Keratinocyte (primary cell): ENCODE results near the gene SMIM45.
A peak's percentile ranks its signal among the peaks of the same experiment; 100 is the strongest.

ENCODE experiments used
- DNase-seq: peaks from one replicate; pipeline ENCODE4 v3.0.0-alpha.2; 2011; ENCODE audit warnings: low read depth, missing footprints, low spot score
- FAIRE-seq: peaks from 2 replicates; lab custom pipeline; 2011; peaks lifted over from hg19 to GRCh38; lab: Jason Lieb, UNC
- H2AFZ ChIP-seq: 2 replicates; pipeline ENCODE4 v1.6.0; 2012; ENCODE audit warnings: low read length, control low read depth, inconsistent platforms; ENCODE audit not compliant: control insufficient read depth
- H3K27ac ChIP-seq: 2 replicates; pipeline ENCODE4 v1.5.1; 2011; ENCODE audit warnings: low read length; ENCODE audit not compliant: control insufficient read depth, insufficient read depth
- H3K27me3 ChIP-seq: 3 replicates; pipeline ENCODE4 v1.6.0; 2011; ENCODE audit warnings: low read length; ENCODE audit not compliant: control insufficient read depth, insufficient read depth; ENCODE audit errors: extremely low read depth
- H3K36me3 ChIP-seq, 2 experiments: 2 replicates in 1 of 2; 3 replicates in 1 of 2; pipeline ENCODE4 v1.5.1; 2011; ENCODE audit warnings: low read length in 2 of 2, mild to moderate bottlenecking in 1 of 2; ENCODE audit not compliant: control insufficient read depth in 2 of 2, insufficient read depth in 2 of 2; ENCODE audit errors: extremely low read depth in 1 of 2
- H3K4me1 ChIP-seq: 3 replicates; pipeline ENCODE4 v1.5.1; 2011; ENCODE audit warnings: low read length; ENCODE audit not compliant: control insufficient read depth, insufficient read depth; ENCODE audit errors: extremely low read depth
- H3K4me2 ChIP-seq: 3 replicates; pipeline ENCODE4 v1.6.0; 2011; ENCODE audit warnings: low read depth, low read length; ENCODE audit not compliant: control insufficient read depth, insufficient read depth; ENCODE audit errors: extremely low read depth
- H3K4me3 ChIP-seq, 3 experiments: fragments of 200-600 bp in 1 of 3; sonication (generic) in 1 of 3; 2 replicates in 2 of 3; 3 replicates in 1 of 3; pipeline ENCODE4 v1.5.1; 2011 to 2016; ENCODE audit warnings: low read length in 3 of 3, mild to moderate bottlenecking in 3 of 3, control low read depth in 2 of 3, inconsistent platforms in 1 of 3, low read depth in 1 of 3, mixed read lengths in 1 of 3, mixed run types in 1 of 3, moderate library complexity in 1 of 3; ENCODE audit not compliant: control insufficient read depth in 2 of 3, insufficient read depth in 2 of 3; ENCODE audit errors: extremely low read depth in 1 of 3
- H3K79me2 ChIP-seq: 2 replicates; pipeline ENCODE4 v1.6.0; 2012; ENCODE audit warnings: low read length; ENCODE audit not compliant: control insufficient read depth, insufficient read depth
- H3K9ac ChIP-seq: 3 replicates; pipeline ENCODE4 v1.6.0; 2011; ENCODE audit warnings: low read length; ENCODE audit not compliant: control insufficient read depth, insufficient read depth; ENCODE audit errors: extremely low read depth
- H3K9me1 ChIP-seq: 3 replicates; pipeline ENCODE4 v1.6.0; 2011; ENCODE audit warnings: low read length; ENCODE audit not compliant: control insufficient read depth, insufficient read depth; ENCODE audit errors: extremely low read depth
- H3K9me3 ChIP-seq: 2 replicates; pipeline ENCODE4 v1.5.1; 2012; ENCODE audit warnings: low read depth, low read length; ENCODE audit not compliant: control insufficient read depth
- H4K20me1 ChIP-seq: 3 replicates; pipeline ENCODE4 v1.6.0; 2011; ENCODE audit warnings: low read length; ENCODE audit not compliant: control insufficient read depth, insufficient read depth; ENCODE audit errors: extremely low read depth
- EZH2 ChIP-seq: IDR thresholded peaks from one replicate; pipeline ENCODE4 v1.6.1; 2012; ENCODE audit warnings: inconsistent platforms, mild to moderate bottlenecking, low read length, moderate library complexity
- dilution Hi-C: fragments of 300-500 bp; cut with MboI; formaldehyde crosslinking; loops from one replicate; pipeline ENCODE4 v1.7.0; 2020; ENCODE audit warnings: low sequenced_read_pairs; ENCODE audit not compliant: extremely low pct_ligation_motif_present
- TF ChIP-seq, protein P1 (sequence below), 3 experiments: IDR thresholded peaks in 1 of 3; conservative IDR thresholded peaks in 1 of 3; optimal IDR thresholded peaks in 1 of 3; 2 replicates in 2 of 3; 3 replicates in 1 of 3; pipeline versions ENCODE3 to v1.5.1; 2011; ENCODE audit warnings: low read length in 3 of 3, mild to moderate bottlenecking in 3 of 3, moderate library complexity in 2 of 3, control low read depth in 1 of 3, inconsistent platforms in 1 of 3; ENCODE audit not compliant: insufficient read depth in 2 of 3; ENCODE audit errors: extremely low read depth in 1 of 3

The SMIM45 gene

DNA sequence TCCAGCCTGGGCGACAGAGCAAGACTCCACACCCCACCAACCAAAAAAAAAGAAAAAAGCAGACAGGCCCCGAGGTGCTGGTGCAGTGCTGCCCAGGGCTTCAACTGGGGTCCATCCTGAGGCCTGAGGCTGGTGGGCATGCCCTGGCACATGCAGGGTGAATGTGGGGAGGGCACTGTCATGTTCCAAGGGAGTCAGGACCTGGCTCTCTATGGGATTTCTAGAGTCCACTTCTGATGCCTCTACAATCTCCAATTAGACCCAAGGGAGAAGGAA, 15.1 kb upstream of the SMIM45 start:
- Histone ChIP-seq H3K4me3 (no peak overlapping the region), H3K4me1 (peaks cover 11% of the 10 kb centered on the region), H3K4me2 (no peak overlapping the region), H3K79me2 (no peaks in the 10 kb centered on the region), H3K36me3 (peaks cover 0 to 9% of the 10 kb centered on the region in 2 experiments), H3K9ac (no peak overlapping the region), H4K20me1 (no peaks in the 10 kb centered on the region), H3K9me3 (no peaks in the 10 kb centered on the region), H3K27ac (no peak overlapping the region), H2AFZ (no peak overlapping the region), H3K9me1 (no peaks in the 10 kb centered on the region), H3K27me3 (no peaks in the 10 kb centered on the region)
- DNase-seq (no peak), FAIRE-seq (no peak)
- dilution Hi-C loops = no loop called here
- no peak for TF ChIP-seq EZH2
- TF ChIP-seq, protein P1, sequence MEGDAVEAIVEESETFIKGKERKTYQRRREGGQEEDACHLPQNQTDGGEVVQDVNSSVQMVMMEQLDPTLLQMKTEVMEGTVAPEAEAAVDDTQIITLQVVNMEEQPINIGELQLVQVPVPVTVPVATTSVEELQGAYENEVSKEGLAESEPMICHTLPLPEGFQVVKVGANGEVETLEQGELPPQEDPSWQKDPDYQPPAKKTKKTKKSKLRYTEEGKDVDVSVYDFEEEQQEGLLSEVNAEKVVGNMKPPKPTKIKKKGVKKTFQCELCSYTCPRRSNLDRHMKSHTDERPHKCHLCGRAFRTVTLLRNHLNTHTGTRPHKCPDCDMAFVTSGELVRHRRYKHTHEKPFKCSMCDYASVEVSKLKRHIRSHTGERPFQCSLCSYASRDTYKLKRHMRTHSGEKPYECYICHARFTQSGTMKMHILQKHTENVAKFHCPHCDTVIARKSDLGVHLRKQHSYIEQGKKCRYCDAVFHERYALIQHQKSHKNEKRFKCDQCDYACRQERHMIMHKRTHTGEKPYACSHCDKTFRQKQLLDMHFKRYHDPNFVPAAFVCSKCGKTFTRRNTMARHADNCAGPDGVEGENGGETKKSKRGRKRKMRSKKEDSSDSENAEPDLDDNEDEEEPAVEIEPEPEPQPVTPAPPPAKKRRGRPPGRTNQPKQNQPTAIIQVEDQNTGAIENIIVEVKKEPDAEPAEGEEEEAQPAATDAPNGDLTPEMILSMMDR (optimal IDR thresholded peaks at IDR 0.05 in 1 of 3, IDR thresholded peaks at IDR 0.05 in 1 of 3, conservative IDR thresholded peaks at IDR 0.05 in 1 of 3; ENCODE audit: extremely low read depth in 1 of 3, insufficient read depth in 2 of 3, low read length in 3 of 3) = no peak

DNA sequence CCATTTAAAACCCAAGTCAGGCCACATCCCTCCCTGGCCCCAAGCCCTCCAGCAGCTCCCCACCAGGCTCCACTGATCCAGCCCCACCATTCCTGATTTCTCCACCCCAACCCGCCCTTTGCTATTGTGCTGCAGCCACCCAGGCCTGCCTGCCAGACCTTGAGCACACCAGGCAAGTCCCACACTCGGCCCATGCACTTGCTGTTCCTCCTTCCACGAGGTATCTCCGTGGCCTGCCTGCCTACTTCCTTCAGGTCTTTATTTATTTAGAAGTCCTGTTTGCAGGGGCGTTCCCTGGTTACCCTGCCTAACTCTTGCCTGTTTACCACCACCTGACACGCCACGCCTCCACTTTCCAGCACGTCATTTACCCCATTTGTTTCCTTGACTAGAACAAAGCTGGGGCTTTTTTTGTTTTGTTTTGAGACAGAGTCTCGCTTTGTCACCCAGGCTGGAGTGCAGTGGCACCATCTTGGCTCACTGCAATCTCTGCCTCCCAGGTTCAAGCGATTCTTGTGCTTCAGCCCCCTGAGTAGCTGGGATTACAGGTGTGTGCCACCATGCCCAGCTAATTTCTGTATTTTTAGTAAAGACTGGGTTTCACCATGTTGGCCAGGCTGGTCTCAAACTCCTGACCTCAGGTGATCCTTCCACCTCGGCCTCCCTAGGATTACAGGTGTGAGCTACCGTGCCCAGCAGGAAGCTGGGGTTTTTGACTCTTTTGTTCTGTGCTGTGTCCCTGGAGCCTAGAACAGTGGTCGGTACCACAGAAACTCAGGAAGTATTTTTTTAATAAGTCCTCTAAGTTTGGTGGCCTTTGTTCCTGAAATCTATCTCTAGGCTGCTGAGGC, 11.7 kb upstream of the SMIM45 start:
- peak overlapping the region; percentile 44 for H3K27ac ChIP-seq
- no peak overlapping the region for H3K4me2 ChIP-seq
- H2AFZ ChIP-seq = no peak overlapping the region

More for the DNA sequence above, 11.7 kb upstream of the SMIM45 start:
- Histone ChIP-seq H3K4me3 (no peak overlapping the region), H4K20me1 (no peaks in the 10 kb centered on the region), H3K9ac (no peak overlapping the region), H3K9me1 (no peaks in the 10 kb centered on the region), H3K79me2 (no peaks in the 10 kb centered on the region), H3K27me3 (no peaks in the 10 kb centered on the region), H3K9me3 (no peaks in the 10 kb centered on the region), H3K36me3 (peaks cover 0 to 16% of the 10 kb centered on the region in 2 experiments), H3K4me1 (peaks cover 13% of the 10 kb centered on the region)
- no peak for TF ChIP-seq EZH2
- TF ChIP-seq, protein P1 (optimal IDR thresholded peaks at IDR 0.05 in 1 of 3, IDR thresholded peaks at IDR 0.05 in 1 of 3, conservative IDR thresholded peaks at IDR 0.05 in 1 of 3; ENCODE audit: extremely low read depth in 1 of 3, insufficient read depth in 2 of 3, low read length in 3 of 3) = no peak
- dilution Hi-C loops = no loop called here
- no peak for DNase-seq
- no peak for FAIRE-seq
